Muscle of back (tissue), 11 donors: ENCODE results near the gene TRAIP. TPM values are rescaled to one million over a fixed set of nuclear protein-coding genes. Genes with fewer than 3 reads are reported as not detected.
A peak's percentile ranks its signal among the peaks of the same experiment; 100 is the strongest.
"Not testable (repeated sequence)": the region's sequence is repeated elsewhere in the genome, so short reads cannot be mapped to it uniquely, and the experiment has no call there.

Experiments used
- DNase-seq, 3 donors: peaks; one replicate each; pipeline versions ENCODE4 v3.0.0 to v3.0.0-alpha.2; 2013
- polyA plus RNA-seq, 10 donors: library from polyadenylated mRNA; unstranded; fragments of 120-200 nt; gene quantifications; one replicate each; pipeline ENCODE4 v1.2.1, GENCODE V29; 2013; ENCODE audit not compliant: insufficient read length in 10 of 10

Gene TRAIP
- polyA plus RNA-seq, 10 donors = 3.3 to 6.2 (median 4.8) TPM

- DNase-seq = no peak
Observed at GRCh38 chr3:49792371-49793150, 63.8 kb downstream of the TRAIP start.

DNA sequence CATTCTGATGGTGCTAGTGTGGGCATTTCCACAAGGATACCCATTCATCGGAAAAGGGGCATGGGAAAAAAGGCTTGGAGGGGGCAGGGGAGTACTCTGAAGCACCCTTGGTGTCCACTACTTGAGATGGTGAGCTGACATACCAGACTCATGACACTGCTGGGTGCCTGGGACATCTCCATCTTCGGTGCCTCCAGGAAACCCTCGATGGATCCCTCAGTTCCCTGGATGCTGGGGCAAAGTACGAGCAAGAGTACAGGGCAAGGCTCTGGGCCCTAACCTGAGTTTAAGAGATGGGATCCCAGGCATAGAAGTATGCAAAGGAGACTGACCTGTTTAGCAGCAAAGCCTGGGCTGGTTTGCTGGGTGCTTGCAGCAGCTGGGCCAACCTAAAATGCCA, 64.8 kb downstream of the TRAIP start:
- DNase-seq = no peak

- no peak for DNase-seq
Observed at GRCh38 chr3:49790626-49791411, 65.5 kb downstream of the TRAIP start.

DNA sequence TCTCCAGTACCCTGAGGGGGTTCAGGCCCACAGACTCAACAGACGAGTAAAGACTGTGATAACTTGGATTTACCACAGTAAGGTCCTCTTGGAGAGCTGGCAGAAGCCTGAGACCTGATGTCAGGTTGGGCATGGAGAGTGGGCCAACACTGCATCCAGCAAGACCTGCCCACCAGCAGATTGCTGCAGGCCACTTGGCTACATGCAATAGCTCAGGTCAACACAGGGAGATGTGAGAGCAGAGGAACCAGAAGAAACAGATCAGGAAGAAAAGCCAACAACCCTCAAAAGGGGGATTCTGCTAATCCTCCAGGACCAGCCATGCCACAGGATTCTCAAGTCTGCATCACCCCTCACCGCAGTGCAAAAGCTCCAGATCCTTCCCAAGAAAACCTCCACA, 68.3 kb downstream of the TRAIP start:
- no peak for DNase-seq

GRCh38 chr3:49787536-49787935, 68.8 kb downstream of the TRAIP start:
- DNase-seq = no peak

DNA sequence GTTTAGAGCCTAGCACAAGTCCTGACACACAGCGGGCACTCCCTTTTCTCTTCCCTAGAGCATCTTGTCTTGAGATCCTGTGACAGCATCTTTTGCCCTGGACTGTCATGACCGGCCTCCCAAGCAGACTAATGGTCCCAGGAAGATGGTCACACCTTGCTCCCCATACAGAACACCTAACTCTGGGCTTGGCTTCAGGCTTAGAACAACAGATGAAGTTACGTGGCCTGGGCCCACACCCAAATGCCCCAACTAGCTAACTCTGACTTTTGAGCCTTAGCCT, 69.2 kb downstream of the TRAIP start:
- DNase-seq = peak in 1 of 3 donors; percentile 63

DNA sequence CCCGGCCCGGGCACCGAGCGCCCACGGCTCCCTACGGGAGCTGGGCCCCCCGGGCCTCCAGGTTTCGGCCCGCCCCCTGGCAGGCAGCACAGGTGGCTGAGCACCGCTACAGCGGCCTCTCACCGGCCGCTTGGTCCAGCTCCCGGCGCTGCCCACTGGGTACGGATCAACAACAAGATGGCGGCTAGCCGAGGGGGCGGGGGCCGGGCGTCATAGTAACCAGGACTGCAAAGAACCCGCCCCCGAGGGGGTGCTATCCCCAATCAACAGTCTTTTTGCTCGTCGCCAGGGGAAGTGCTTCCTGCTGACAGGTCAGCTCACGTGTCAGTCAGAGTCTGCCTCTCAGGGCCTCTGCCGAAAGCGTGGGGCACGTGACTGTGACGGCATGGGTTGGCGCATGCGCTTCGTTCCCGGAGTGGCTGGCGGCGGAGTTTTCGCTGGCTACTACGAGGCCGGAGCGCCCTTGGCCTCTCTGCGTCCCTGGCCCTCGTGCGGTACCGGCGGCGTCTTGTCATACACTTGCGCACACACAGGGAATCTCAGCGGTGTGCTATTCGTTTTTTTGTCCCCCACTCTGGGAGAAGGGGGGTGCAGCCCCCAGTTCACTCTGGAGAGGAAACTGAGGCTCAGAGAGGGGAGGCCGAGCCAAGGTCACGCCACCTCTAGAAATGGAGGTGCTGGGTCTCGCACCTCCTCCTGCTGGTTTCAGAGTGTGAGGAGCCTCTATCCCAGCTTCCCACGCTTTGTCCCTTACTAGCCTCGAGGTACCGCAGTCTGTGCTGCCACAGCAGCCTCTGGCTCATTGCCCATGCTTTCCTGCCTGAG, 69.8 kb downstream of the TRAIP start, which contains the start of gene IP6K1:
IP6K1 (minus strand) TSS at position 186 of the 825 bp plus-strand sequence. CDS start 38,502 bp downstream, outside the sequence.
- DNase-seq = peak; percentile 100

DNA sequence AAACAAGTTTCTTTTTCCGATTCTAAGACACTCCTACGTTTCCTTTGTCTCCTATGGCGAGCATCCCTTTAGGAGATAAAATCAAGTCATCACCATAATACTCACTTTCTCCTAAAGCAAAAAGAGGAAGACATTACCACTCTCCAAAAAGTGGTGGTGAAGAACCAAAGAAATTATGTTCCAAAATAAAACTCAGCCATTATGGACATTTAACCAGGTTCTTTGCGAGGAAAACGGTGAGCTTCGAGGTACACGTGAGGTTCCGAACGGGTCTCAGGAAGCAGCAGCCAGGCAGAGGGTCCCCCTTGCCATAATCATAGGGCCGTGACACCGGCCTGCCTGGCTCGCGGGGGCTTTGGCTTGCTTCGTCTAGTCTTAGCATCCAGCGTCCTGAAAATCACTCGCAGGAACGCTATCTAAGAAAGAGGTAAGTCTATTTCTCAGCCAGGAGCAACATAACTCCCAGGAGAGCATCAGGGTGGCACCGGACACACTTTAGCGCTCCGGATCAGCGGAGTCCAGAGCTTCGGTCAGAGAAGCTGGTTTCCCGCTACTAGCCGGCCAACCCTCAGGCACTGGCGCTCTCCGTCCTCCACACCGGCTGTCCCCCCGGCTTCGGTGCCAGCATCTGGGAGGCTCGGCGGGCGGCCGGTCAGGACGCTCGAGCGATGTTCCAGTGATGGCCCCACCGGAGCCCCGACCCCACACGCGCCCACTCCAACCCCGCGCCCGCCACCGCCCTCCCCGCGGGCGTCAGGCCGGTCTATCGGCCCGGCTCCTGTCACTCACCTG, 70.6 kb downstream of the TRAIP start:
- peak in 1 of 3 donors; percentile 41 for DNase-seq

DNA sequence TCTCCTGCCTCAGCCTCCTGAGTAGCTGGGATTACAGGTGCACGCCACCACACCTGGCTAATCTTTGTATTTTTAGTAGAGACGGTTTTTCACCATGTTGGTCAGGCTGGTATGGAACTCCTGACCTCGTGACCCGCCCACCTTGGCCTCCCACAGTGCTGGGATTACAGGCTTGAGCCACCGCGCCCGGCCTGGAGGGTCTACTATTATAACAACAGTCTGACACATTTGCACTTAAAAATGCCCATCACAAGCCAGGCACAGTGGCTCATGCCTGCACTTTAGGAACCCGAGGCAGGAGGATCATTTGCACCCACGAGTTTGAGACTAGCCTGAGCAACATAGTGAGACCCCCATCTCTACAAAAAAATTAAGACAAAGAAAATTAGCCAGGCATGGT, 74.1 kb downstream of the TRAIP start:
- not testable (repeated sequence) for DNase-seq

- no peak for DNase-seq
Observed at GRCh38 chr3:49781415-49782199, 74.8 kb downstream of the TRAIP start.

- not testable (repeated sequence) for DNase-seq
Observed at GRCh38 chr3:49780975-49781365, 75.4 kb downstream of the TRAIP start.

DNA sequence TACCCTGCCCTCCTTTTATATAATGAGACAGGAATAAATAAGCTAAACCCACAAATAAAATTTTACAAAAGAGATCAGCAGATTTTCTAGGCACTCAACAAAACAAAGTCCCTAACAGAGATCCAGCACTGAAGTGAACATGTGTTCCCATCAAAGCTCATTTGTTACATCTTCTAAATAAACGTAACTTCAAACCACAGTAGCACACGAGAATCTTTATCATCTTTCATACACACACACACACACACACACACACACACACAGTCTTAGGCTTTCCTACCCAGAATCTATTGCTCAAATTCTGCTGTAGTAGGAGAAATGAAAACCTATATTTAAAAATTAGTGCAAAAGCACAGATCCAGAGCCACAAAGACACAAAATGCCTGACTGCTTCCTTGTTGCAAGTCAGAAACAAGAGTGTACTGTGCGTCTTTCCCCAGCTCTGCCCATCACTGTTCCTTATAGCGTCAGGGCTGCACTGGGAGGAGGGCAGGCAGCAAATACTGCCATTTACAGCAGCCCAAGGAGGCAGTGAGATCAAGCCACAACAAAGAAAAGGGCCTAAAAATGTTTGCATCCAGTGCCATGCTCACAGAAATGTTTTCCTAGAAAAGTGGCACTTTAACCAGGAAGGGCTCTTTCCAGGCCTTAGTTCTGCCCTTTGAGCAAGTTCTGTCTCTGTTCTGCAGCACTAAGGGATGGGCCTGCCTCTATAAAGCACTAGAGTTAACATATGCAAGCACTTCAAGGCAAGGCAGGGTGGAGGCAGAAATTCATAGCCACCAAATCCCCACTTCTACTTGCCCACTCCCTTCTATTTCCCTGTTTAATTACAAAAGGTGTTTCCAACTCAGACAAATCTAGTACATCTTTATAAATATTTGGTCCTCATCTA, 76.0 kb downstream of the TRAIP start:
- no peak for DNase-seq

GRCh38 chr3:49779358-49780079, 76.8 kb downstream of the TRAIP start:
- DNase-seq = no peak

Other genes starting within 250 kb of the TRAIP start
- 10 to 100 TPM; 55.5 to 64.8 (median 59.7) TPM for gene APEH, start 182.2 kb downstream of the TRAIP start, polyA plus RNA-seq
- 10 to 100 TPM in 3 of 10 donors, 1 to 10 TPM in 7; 5.0 to 14.2 (median 8.1) TPM for gene MST1, start 167.1 kb downstream of the TRAIP start, polyA plus RNA-seq
- 10 to 100 TPM; 28.4 to 45.3 (median 41.6) TPM for gene RNF123, start 167.0 kb downstream of the TRAIP start, polyA plus RNA-seq
- gene AMIGO3, start 136.9 kb downstream of the TRAIP start, polyA plus RNA-seq = 1 to 10 TPM; 1.3 to 3.8 (median 2.0) TPM
- gene GMPPB, start 132.6 kb downstream of the TRAIP start, polyA plus RNA-seq = 10 to 100 TPM in 7 of 10 donors, 1 to 10 TPM in 3; 8.3 to 15.3 (median 12.0) TPM
- 10 to 100 TPM; 19.5 to 31.5 (median 23.3) TPM for gene IP6K1, start 70.0 kb downstream of the TRAIP start, polyA plus RNA-seq
- under 1 TPM in 4 of 10 donors, not detected in 6; 0.10 to 0.45 (median 0.19) TPM for gene CDHR4, start 56.7 kb downstream of the TRAIP start, polyA plus RNA-seq
- 10 to 100 TPM in 3 of 10 donors, 1 to 10 TPM in 7; 4.3 to 18.7 (median 7.8) TPM for gene INKA1, start 53.3 kb downstream of the TRAIP start, polyA plus RNA-seq
- 10 to 100 TPM; 14.2 to 29.2 (median 22.1) TPM for gene UBA7, start 42.6 kb downstream of the TRAIP start, polyA plus RNA-seq
- under 1 TPM; 0.13 to 0.92 (median 0.30) TPM for gene CAMKV, start 13.3 kb upstream of the TRAIP start, polyA plus RNA-seq
- gene MST1R, start 47.3 kb upstream of the TRAIP start, polyA plus RNA-seq = 1 to 10 TPM; 1.3 to 6.1 (median 2.0) TPM
- 1 to 10 TPM; 4.9 to 8.3 (median 6.3) TPM for gene MON1A, start 73.2 kb upstream of the TRAIP start, polyA plus RNA-seq
- 10 to 100 TPM; 50.5 to 97.3 (median 67.6) TPM for gene RBM6, start 83.6 kb upstream of the TRAIP start, polyA plus RNA-seq
- 100 to 1,000 TPM; 113 to 245 (median 144) TPM for gene RBM5, start 232.4 kb upstream of the TRAIP start, polyA plus RNA-seq